Activated CD4-positive, alpha-beta memory T cell treated with anti-CD3 and anti-CD28 coated beads for 36 hours (primary cell): ENCODE results near the gene TNPO3. TPM values are rescaled to one million over a fixed set of nuclear protein-coding genes. Genes with fewer than 3 reads are reported as not detected.
"Not testable (repeated sequence)": the region's sequence is repeated elsewhere in the genome, so short reads cannot be mapped to it uniquely, and the experiment has no call there.

ENCODE experiments used
- CTCF ChIA-PET: fragments of 350-600 bp; sonication (Branson Sonifier 250); formaldehyde crosslinking; loops from one replicate; lab custom pipeline; 2021; ENCODE audit warnings: antibody characterized with exemption, inconsistent platforms; lab: Charles Lee
- POLR2A ChIA-PET: fragments of 350-600 bp; sonication (Branson Sonifier 250); formaldehyde crosslinking; loops from one replicate; lab custom pipeline; 2021; ENCODE audit warnings: antibody characterized with exemption; lab: Charles Lee
- DNase-seq: peaks from one replicate; pipeline ENCODE4 v3.0.0-alpha.2; 2020
- H3K27ac Mint-ChIP-seq: one replicate; pipeline ENCODE4 v1.8.0; 2021; ENCODE audit warnings: mixed read lengths
- H3K27me3 Mint-ChIP-seq: one replicate; pipeline ENCODE4 v1.8.0; 2021; ENCODE audit warnings: mixed read lengths
- H3K36me3 Mint-ChIP-seq: one replicate; pipeline ENCODE4 v1.8.0; 2021; ENCODE audit warnings: mixed read lengths
- H3K4me1 Mint-ChIP-seq: one replicate; pipeline ENCODE4 v1.8.0; 2021; ENCODE audit warnings: low read depth, mixed read lengths
- H3K4me3 Mint-ChIP-seq: one replicate; pipeline ENCODE4 v1.8.0; 2021; ENCODE audit warnings: mild to moderate bottlenecking, mixed read lengths
- H3K9me3 Mint-ChIP-seq: one replicate; pipeline ENCODE4 v1.8.0; 2021; ENCODE audit warnings: mixed read lengths
- intact Hi-C: fragments of 100-400 bp; cut with micrococcal nuclease; formaldehyde crosslinking; loops from one replicate; pipeline ENCODE4 v1.15.1; 2023
- total RNA-seq, 2 experiments: library from RNA; stranded (reverse); gene quantifications; one replicate each; pipeline ENCODE4 v1.2.3, GENCODE V29; 2021

The TNPO3 gene
- total RNA-seq, 2 experiments from 2014 or later = 53.4 to 54.5 TPM

DNA sequence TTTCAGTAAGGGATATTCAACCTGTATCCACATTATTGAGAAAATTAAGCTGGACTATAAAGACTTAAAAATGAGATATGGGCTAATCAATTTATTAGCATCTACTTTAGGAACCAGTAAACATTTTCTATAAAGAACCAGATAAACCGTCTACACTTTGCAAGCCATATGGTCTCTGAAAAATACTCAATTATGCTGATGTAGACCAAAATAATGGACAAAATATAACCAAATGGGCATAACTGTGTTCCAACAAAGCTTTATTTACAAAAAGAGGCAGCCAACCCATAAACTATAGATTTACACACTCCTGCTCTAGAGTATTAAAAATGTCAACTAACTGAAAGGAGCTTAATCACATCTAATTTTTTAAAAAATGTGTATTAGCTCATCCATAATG, 42.3 kb downstream of the TNPO3 start:
- POLR2A ChIA-PET = no interaction called here
- peaks cover 40% of the 10 kb centered on the region for H3K4me1 Mint-ChIP-seq

DNA sequence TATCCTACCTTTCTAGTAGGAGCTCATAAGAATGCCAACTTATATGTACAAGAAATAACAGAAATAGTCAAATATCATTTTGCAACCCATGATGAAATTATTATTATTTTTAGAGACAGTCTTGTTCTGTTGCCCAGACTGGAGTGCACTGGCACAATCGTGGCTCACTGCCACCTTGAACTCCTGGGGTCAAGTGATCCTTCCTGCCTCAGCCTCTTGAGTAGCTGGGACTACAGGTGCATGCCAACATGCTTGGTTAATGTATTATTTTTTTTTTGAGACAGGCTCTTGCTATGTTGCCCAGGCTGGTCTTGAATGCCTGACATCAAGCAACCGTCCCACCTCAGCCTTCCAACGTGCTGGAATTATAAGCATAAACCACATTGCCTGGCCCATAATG, 44.8 kb downstream of the TNPO3 start:
- H3K4me3 Mint-ChIP-seq = no peak overlapping the region
- intact Hi-C loops = no loop called here
- H3K27ac Mint-ChIP-seq = no peak overlapping the region
- ChIA-PET POLR2A (interaction anchor here (0.6 to 1.4 kb wide), 3 partner anchors 24 to 53 kb away, joined by 3 to 5 read pairs (median 3); no protein-coding TSS in a partner anchor), CTCF (no interaction called here)
- H3K9me3 Mint-ChIP-seq = no peaks in the 10 kb centered on the region
- DNase-seq = no peak
- no peaks in the 10 kb centered on the region for H3K27me3 Mint-ChIP-seq
- H3K36me3 Mint-ChIP-seq = peaks cover 45% of the 10 kb centered on the region
- H3K4me1 Mint-ChIP-seq = peaks cover 46% of the 10 kb centered on the region

More for the DNA sequence above, 42.3 kb downstream of the TNPO3 start:
- no peak for DNase-seq
- intact Hi-C loops = no loop called here
- no peak overlapping the region for H3K4me3 Mint-ChIP-seq
- H3K27me3 Mint-ChIP-seq = no peaks in the 10 kb centered on the region
- peaks cover 42% of the 10 kb centered on the region for H3K36me3 Mint-ChIP-seq
- no peaks in the 10 kb centered on the region for H3K9me3 Mint-ChIP-seq
- no peak overlapping the region for H3K27ac Mint-ChIP-seq
- CTCF ChIA-PET = interaction anchor here (1.3 kb wide), 1 partner anchor 79 kb away, joined by 5 read pairs; no protein-coding TSS in a partner anchor

DNA sequence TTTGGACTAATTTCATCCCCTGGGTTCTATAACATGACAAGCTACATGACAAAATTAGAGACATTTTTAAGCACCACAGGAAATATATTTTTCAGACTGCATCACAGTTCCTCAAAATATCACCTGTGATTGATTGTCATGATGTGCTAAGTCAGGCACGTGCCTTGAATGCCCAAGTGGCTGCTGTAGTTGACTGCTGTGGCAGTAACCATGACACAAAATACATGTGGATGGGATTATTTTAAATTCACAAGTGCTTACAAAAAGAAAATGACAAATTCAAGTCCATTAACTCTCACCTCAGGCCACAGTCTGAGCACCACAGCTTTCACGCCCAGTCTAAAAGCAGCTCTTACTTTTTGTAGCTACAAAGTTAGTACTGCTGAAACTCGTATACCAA, 45.5 kb downstream of the TNPO3 start:
- intact Hi-C loops = loop anchor here (1.0 to 2.0 kb wide), 4 partner anchors 31 to 81 kb away; no protein-coding TSS in a partner anchor
- DNase-seq = peak; percentile 11
- H3K27ac Mint-ChIP-seq = no peak overlapping the region
- peaks cover 46% of the 10 kb centered on the region for H3K4me1 Mint-ChIP-seq
- H3K9me3 Mint-ChIP-seq = no peaks in the 10 kb centered on the region
- ChIA-PET CTCF (interaction anchor here (0.7 to 1.8 kb wide), 7 partner anchors 7 to 549 kb away, joined by 3 to 6 read pairs (median 3); no protein-coding TSS in a partner anchor), POLR2A (interaction anchor here (1.0 to 1.4 kb wide), 2 partner anchors 45 to 53 kb away, joined by 3 read pairs; no protein-coding TSS in a partner anchor)
- H3K4me3 Mint-ChIP-seq = no peak overlapping the region
- H3K27me3 Mint-ChIP-seq = no peaks in the 10 kb centered on the region
- H3K36me3 Mint-ChIP-seq = peaks cover 43% of the 10 kb centered on the region

DNA sequence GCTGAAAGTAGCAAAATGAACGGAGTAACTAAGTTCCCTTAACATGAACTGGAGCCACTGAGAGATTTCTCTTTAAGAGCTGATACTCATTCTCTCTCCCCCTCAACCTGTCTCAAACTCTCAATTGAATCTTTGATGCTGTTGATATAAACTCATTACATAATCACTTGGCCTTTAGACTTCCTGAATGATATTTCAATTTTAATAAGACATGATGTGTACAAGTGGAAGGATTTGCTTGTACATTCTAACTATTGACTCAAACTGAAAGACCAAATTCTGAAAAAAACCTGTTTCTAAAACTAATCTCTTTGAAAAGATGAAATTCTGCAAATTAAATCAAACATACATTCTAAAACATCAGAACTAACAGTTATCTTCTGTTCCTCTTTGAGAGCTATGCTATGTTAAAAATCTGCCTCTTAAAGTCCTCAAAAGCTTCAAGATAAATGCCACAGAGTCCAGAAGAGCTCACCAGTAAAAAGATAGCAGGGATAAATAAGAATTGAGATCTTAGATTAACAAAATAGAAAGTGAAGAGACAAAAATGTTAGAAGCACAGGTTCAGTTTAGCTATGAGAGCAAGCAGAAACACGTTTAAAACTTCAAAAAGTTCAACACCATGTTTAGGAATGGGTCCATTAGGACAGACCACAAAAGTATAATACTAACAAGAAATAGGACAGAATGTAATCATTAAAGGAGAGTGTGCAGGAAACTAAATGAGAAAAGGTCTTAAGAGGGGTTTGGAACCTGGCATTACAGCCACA, 46.1 kb downstream of the TNPO3 start:
- H3K9me3 Mint-ChIP-seq = no peaks in the 10 kb centered on the region
- H3K4me1 Mint-ChIP-seq = peaks cover 43% of the 10 kb centered on the region
- intact Hi-C loops = loop anchor here (1.0 to 2.0 kb wide), 5 partner anchors 32 to 82 kb away; no protein-coding TSS in a partner anchor
- no peak for DNase-seq
- ChIA-PET CTCF (interaction anchor here (0.5 to 1.8 kb wide), 9 partner anchors 8 to 549 kb away, joined by 3 to 6 read pairs (median 3); no protein-coding TSS in a partner anchor), POLR2A (interaction anchor here (1.0 to 1.4 kb wide), 2 partner anchors 45 to 52 kb away, joined by 3 read pairs; no protein-coding TSS in a partner anchor)
- H3K36me3 Mint-ChIP-seq = peaks cover 41% of the 10 kb centered on the region
- H3K27me3 Mint-ChIP-seq = no peaks in the 10 kb centered on the region
- H3K4me3 Mint-ChIP-seq = no peak overlapping the region
- peak overlapping the region; percentile 67 for H3K27ac Mint-ChIP-seq

DNA sequence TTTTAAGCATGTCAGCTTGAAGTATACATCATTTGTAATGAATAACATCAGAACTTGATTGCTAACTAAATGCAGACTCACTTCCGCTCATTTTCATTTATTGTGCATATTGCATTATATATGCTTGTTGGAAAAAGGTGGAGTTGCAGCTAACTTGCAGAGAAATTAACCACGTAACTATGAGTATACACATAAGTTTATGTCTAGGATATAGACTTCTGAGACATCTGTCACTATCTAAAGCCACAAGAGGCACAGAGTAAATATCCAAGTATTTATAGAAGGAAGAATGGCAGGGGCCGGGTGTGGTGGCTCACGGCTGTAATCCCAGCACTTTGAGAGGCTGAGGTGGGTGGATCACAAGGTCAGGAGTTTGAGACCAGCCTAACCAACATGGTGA, 47.3 kb downstream of the TNPO3 start:
- peaks cover 35% of the 10 kb centered on the region for H3K36me3 Mint-ChIP-seq
- CTCF ChIA-PET = interaction anchor here (0.8 to 2.6 kb wide), 2 partner anchors 84 to 156 kb away, joined by 3 to 17 read pairs; no protein-coding TSS in a partner anchor
- intact Hi-C loops = no loop called here

DNA sequence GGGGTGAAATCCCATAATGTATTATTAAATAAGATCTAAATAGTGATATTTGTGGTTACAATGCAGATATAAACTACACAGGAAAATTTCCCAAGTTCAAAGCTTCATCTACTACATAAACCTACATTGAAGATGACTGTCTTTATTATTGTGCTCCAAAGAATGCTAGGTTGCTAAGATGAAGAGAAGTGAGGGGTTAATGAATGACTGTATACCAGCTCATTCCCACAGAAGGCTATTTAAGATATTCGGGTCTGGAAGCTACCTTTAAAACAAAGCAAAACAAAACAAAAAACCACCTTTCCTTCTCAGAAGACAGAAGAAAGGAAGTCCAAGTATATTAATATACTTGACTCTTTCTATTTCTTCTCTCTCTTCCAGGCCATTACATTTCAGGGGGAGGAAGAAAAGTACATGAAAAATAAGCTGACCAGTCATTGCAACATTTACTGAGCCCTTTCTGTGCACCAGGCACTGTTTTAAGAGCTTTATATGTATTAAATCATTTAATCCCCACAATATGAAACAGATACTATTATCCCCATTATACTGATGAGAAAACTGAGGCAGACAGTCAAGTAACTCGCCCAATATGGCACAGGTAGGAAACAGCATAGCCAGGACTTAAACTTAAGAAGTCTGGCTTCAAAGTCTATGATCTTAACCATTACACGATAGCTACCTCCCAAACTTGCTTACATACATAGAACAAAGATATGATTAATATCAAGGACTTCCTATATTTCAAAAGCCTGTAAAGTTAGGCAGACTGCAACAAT, 48.1 kb downstream of the TNPO3 start:
- peaks cover 37% of the 10 kb centered on the region for H3K36me3 Mint-ChIP-seq
- peaks cover 34% of the 10 kb centered on the region for H3K4me1 Mint-ChIP-seq
- CTCF ChIA-PET = interaction anchor here (0.6 to 2.6 kb wide), 6 partner anchors 9 to 531 kb away, joined by 3 to 17 read pairs (median 3); partner anchors contain the start of gene METTL2B
- H3K4me3 Mint-ChIP-seq = no peak overlapping the region
- no peak for DNase-seq
- no peaks in the 10 kb centered on the region for H3K9me3 Mint-ChIP-seq
- H3K27ac Mint-ChIP-seq = no peak overlapping the region
- no peaks in the 10 kb centered on the region for H3K27me3 Mint-ChIP-seq
- intact Hi-C loops = no loop called here
- POLR2A ChIA-PET = no interaction called here

More for the DNA sequence above, 47.3 kb downstream of the TNPO3 start:
- no peak for DNase-seq
- Mint-ChIP-seq H3K4me3 (no peak overlapping the region), H3K27ac (no peak overlapping the region), H3K9me3 (no peaks in the 10 kb centered on the region), H3K27me3 (no peaks in the 10 kb centered on the region), H3K4me1 (peaks cover 34% of the 10 kb centered on the region)
- POLR2A ChIA-PET = no interaction called here

DNA sequence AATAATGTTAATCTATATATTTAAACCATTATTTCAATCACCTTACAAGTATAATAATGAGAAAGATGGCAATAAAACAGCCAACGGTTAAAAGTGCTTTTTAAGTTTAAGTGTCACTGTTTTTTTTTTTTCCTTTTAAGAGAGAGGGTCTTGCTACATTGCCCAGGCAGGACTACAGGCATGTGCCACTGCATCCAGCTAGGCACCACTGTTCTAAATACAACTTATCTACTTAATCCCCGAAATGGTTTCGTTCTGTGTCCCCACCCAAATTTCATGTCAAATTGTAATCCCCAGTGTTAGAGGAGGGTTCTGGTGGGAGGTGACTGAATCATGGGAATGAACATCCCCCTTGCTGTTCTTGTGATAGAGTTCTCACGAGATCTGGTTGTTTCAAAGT, 49.7 kb downstream of the TNPO3 start:
- H3K4me3 Mint-ChIP-seq = no peak overlapping the region
- peaks cover 31% of the 10 kb centered on the region for H3K4me1 Mint-ChIP-seq
- ChIA-PET POLR2A (interaction anchor here (0.7 kb wide), 1 partner anchor 42 kb away, joined by 4 read pairs; no protein-coding TSS in a partner anchor), CTCF (interaction anchor here (2.6 kb wide), 1 partner anchor 86 kb away, joined by 17 read pairs; no protein-coding TSS in a partner anchor)
- intact Hi-C loops = no loop called here
- no peaks in the 10 kb centered on the region for H3K9me3 Mint-ChIP-seq
- no peak overlapping the region for H3K27ac Mint-ChIP-seq
- no peak for DNase-seq
- no peaks in the 10 kb centered on the region for H3K27me3 Mint-ChIP-seq
- H3K36me3 Mint-ChIP-seq = peaks cover 42% of the 10 kb centered on the region

DNA sequence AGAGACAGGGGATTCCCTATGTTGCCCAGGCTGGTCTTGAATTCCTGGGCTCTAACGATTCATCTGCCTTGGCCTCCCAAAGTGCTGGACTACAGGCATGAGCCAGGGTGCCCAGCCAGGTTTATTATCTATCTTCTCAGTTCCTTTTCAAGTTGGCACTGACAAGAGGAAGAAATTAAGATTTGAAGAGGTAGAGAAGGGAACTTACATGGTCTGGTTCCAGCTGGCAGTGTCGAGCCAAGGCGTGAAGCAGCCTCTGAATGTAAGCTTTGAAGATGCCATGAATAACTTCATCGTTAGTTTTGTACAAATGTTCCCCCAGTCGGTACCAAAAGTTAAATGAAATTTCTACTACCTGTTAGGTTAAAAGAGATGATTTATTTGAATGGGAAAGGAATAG, 57.7 kb downstream of the TNPO3 start:
- no peaks in the 10 kb centered on the region for H3K4me1 Mint-ChIP-seq
- H3K27ac Mint-ChIP-seq = peak overlapping the region; percentile 33
- H3K27me3 Mint-ChIP-seq = no peaks in the 10 kb centered on the region
- no peak for DNase-seq
- ChIA-PET POLR2A (interaction anchor here (0.6 kb wide), 1 partner anchor 1355 kb away, joined by 4 read pairs; no protein-coding TSS in a partner anchor), CTCF (no interaction called here)
- no peaks in the 10 kb centered on the region for H3K9me3 Mint-ChIP-seq
- H3K36me3 Mint-ChIP-seq = peaks cover 28% of the 10 kb centered on the region
- H3K4me3 Mint-ChIP-seq = no peak overlapping the region
- intact Hi-C loops = no loop called here

DNA sequence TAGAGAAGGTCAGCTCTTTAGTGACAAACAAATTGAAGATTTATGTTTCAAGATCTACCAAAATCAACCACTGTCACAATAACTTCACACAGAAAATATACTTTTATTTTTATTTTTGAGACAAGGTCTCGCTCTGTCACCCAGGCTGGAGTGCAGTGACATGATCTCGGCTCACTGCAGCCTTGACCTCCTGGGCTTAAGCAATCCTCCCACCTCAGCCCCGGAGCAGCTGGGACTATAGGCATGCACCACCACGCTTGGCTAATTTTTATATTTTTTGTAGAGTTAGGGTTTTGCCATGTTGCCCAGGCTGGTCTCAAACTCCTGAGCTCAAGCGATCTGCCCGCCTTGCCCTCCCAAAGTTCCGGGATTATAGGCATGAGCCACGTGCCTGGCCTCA, 60.4 kb downstream of the TNPO3 start:
- H3K4me3 Mint-ChIP-seq, intact Hi-C loops, POLR2A ChIA-PET, H3K27me3 Mint-ChIP-seq, DNase-seq, H3K4me1 Mint-ChIP-seq, H3K27ac Mint-ChIP-seq, H3K9me3 Mint-ChIP-seq: not testable (repeated sequence)
- CTCF ChIA-PET = interaction anchor here (1.1 kb wide), 1 partner anchor 12 kb away, joined by 3 read pairs; no protein-coding TSS in a partner anchor
- H3K36me3 Mint-ChIP-seq = peaks cover 19% of the 10 kb centered on the region

DNA sequence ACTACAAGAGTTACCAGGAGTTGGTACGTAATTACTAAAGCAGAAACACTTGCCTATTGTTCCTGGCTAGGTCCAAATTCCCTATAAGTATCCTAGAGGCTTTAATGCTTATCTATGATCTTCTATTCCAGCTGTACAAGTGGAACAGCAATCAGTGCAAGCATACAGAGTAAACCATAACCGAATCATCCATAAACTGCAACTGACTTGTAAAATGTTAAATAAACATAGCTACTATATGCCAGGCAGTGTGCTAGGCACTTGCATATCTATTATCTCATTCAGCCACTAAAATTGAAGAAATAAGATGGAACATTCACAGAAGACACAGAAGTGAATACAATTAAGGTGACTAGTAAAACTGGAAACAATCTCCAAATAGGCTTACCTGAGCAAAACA, 61.5 kb downstream of the TNPO3 start:
- intact Hi-C loops = no loop called here
- Mint-ChIP-seq H3K27me3 (no peaks in the 10 kb centered on the region), H3K4me3 (no peak overlapping the region), H3K9me3 (no peaks in the 10 kb centered on the region), H3K27ac (no peak overlapping the region), H3K4me1 (no peaks in the 10 kb centered on the region), H3K36me3 (peaks cover 19% of the 10 kb centered on the region)
- ChIA-PET CTCF (interaction anchor here (0.7 kb wide), 1 partner anchor 89 kb away, joined by 3 read pairs; no protein-coding TSS in a partner anchor), POLR2A (no interaction called here)
- DNase-seq = no peak

DNA sequence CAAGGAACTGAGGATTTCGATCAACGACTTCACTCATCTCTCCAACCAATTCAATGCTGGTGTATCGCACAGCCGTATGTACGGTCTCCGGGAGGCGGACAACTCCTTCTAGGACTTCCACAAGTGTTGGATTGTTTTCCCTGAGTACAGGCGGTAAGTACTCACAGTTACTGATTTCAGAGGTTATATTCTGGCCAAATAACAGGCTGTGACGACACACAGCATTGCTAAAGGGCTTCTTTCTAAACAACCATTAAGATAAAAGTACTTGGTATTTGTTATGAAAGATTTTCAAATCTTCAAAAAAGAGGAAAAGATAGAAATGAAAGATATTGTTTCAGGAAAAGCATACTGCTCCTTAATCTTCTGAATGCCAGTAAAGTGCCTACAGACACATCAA, 65.0 kb downstream of the TNPO3 start:
- H3K36me3 Mint-ChIP-seq = peaks cover 27% of the 10 kb centered on the region
- no peaks in the 10 kb centered on the region for H3K4me1 Mint-ChIP-seq
- H3K4me3 Mint-ChIP-seq = no peak overlapping the region
- no peaks in the 10 kb centered on the region for H3K9me3 Mint-ChIP-seq
- no peaks in the 10 kb centered on the region for H3K27me3 Mint-ChIP-seq
- CTCF ChIA-PET = no interaction called here
- intact Hi-C loops = no loop called here
- POLR2A ChIA-PET = no interaction called here
- no peak for DNase-seq
- no peak overlapping the region for H3K27ac Mint-ChIP-seq
